HuH-7.5 (cell line): Measurements from ENCODE around the gene SLC6A17.

ENCODE experiments used
- DNase-seq: peaks from one replicate; pipeline ENCODE4 v3.0.0; 2011; ENCODE audit warnings: low spot score

SLC6A17 gene

DNA sequence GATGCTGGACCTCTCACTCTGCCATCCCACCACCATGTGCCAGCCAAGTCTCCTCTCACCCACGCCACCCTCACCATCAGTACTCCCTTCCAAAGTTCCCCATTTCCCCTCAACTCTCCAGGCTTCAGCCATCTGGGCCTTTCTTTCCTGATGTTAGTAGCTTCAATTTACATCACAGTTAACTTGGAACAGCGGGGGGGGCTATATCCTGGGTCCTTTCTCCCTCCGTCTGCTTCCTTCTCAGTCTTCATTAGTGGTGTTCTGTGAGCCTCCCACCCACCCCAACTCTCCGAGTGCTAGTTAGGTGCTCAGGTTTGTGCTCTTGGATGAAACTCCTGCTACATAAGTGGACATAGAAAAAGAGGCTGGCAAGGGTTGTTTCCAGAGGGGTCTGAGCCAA, 91.8 kb downstream of the SLC6A17 start:
- DNase-seq = no peak

DNA sequence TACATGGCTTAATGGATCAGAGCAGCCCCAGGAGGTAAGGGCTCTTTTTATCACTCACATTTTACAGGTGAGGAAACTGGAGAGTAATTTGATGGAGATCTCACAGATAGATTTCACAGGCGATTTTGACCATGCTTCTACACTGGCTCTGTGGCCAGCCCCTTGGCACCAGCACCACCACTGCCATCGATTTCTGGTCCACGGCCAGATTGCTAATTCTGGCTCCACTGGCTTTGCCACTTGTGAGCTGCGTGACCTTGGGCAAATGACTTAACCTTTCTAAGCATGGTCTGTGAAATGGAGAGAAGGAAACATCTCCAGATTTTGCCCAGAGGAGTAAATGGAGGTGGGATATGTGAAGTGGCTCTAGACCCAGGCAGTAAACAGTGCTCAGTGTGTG, 92.4 kb downstream of the SLC6A17 start:
- no peak for DNase-seq

DNA sequence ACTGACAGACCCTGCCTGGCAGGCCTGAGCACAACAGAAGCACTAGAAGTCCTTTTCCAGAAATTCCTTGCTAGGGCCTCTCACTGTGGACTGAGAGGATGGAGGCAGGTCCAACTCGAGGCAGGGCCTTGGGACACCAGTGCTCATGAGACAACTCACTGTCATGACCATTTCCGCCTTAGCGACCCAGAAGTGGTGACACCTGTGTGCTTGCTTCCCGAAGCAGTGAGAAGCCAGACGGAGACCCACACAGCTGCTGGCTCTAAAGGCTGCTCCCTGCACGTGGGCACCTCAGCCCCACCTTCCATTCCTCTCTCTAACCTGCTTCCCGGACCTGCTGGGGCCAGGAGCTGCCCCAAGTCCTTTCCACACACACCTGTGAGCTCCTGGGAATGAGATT, 92.9 kb downstream of the SLC6A17 start:
- DNase-seq = no peak

DNA sequence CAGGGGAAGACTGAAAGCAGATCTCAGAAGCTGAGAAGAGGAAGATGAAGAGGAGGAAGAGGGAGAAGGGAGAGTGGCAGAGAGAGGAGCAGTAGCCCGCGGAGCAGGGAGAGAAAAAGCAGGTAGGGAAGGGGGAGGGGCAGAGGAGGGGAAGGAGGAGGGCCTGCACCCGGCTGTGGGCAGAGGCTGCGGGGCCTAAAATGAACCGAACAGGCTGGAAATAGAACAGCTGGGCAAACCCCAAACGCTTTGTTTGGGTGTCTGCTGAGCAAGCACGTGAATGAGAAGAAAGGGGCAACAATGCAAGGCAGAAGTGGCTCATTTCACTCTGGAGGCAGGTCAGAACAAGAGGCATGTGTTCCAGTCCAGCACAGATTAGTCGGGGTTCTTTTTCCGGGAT, 93.3 kb downstream of the SLC6A17 start:
- DNase-seq = no peak

DNA sequence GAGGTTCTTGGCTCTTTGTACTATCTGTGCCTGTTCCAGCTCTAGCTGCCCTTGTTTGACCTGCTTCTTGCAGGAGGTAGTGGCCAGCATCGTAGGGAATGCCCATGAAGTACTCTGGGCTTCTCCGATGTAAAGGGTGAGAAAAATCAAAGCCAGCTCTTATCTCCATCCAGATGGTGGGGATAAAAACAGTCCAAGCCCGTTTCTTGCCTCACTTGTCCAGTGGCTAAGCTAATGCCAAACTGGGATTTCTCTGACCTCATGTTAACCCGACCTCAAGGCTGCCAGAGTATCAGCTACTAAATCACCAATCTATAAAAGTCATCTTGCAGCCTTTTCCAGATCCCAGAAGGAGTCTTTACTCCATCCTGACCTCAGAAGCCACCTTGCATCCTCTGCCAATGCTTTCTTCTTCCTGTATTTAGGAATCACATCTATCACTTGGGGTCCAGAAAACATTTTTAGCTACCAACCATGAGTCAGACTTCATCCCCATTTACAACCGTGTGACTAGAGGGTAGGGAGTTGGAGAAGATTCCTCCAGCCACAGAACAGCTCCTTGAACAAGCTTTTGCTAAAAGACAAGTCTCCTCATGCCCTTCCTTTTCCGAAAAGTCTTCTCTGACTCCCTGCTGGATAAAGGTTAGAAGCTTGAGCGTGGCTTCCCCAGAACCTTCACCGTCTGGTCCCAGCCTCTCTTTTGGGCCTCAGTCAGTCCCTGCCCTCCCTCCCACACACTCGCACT, 95.8 kb downstream of the SLC6A17 start:
- DNase-seq = no peak

DNA sequence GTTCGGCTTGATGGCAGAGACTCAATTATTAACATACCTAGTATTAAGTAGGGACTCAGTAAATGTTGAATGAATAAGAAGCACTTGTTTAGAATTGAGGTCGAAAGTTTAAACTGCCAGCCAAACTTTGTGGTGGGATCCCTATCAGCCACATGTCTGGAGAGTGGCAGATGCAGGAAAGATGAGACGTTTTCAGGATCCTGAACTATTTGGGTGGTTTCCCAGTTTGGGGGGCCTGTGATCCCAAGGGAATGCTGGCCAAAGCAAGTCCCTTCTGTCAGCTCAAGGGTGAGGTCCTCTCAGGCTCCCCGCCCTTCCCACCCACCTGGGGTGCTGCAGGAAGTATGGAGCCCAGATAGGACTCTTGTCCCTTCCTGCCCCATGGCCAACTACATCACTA, 98.5 kb downstream of the SLC6A17 start:
- DNase-seq = no peak

DNA sequence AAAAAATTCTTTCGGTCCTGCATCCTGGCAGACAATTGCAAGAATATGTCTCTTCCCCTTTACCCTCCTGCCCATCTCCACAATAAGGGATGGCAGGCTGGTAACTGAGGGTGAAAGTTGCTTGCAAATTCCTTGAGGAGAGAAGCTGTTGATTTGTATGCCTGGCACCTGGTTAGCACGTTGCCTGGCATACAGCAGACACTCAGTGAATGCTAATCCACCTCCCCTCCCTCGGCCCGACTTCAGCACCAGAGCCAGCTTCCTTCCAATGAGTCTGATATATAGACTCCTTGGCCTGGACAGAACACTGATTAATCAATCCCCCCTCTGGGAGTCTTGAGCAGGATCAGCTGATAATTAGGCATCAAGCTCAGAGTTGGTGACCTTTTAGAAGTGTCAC, 99.0 kb downstream of the SLC6A17 start:
- DNase-seq = no peak

DNA sequence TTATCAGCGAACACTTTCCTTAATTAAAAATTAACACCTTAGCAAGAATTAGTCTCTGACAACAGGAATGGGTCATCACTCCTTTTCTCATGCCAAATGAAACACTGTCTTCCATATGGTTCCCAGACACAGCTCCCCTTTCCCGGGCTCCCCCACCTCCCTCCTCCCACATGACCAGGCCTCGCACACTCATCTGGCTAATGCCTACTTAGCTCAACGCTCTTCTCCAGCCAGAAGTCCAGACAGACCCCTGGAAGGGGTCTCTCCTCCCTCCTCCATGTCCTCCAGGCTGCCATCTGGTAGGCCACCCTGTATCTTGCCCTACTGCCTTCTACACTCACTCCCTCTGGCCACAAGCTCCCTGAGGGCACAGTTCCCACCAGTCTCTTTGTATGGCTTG, 99.7 kb downstream of the SLC6A17 start:
- DNase-seq = no peak

DNA sequence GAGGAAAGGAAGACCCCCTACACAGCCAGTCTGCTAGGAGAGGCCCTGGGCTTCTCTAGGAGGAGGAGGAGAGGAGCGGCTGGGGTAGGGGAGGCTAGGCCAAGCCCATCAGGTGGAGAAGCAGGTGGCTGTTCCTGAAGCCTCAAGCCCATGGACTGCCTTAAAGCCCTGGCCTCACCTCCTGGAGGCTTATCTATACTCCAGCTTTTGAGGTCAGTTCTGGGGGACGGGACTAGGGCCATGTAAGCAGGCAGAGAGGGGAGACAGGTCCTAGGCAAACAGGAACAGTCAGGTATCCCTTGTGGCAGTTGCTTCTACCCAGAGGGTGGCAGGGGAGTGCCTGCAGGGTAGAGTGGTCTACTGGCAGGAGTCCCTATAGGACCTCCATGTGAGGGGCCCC, 100.5 kb downstream of the SLC6A17 start:
- DNase-seq = no peak
